RCC 7860 (cell line): ENCODE results near the gene ALAD.
"Not testable (repeated sequence)": the region's sequence is repeated elsewhere in the genome, so short reads cannot be mapped to it uniquely, and the experiment has no call there.

ENCODE experiments used
- DNase-seq: peaks from one replicate; pipeline ENCODE4 v3.0.0-alpha.2; 2015; ENCODE audit warnings: low spot score
- FAIRE-seq: peaks from 2 replicates; lab custom pipeline; 2012; peaks lifted over from hg19 to GRCh38; lab: Jason Lieb, UNC

ALAD gene

DNA sequence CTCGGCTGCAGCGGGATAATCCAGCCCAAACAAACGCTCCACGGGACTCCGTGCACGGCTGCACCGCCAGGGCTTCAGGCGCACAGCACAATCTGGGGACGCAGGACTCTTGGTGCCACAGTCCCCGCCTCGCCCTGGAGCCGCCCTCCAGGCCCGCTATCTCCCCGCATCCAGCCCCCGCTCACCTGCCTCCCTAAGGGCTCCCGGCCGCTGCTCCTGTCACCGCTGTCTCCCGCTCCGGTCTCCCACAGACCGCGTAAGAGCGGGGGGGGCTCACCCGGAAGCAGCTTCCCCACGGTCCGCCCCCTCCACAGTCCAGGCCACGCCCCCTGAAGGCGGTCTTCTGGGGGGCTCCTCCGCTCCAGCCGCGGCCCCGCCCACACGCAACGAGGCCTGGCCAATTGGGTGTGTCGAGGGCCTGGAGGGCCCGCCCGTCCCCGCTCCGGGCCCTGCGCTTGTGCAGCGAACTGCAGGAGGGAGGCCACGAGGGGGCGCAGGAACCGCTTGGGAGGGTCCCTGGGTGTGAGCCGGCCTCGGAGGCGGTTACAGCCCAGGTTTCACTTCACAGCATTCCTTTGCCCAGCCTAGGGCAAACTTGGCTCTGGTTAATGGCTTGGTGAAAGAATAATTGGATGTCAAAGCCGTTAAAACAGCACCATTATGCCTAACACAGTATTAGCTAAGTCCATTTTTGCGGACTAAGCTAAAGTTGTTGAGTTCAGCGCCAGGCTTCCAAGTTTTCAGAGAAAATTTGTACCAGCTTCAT is at the start of gene ALAD:
Gene ALAD (minus strand): TSS at position 258 of the 766 bp plus-strand sequence. CDS start 7,725 bp downstream, outside the sequence.
- FAIRE-seq (peak; percentile 88), DNase-seq (peak; percentile 95)

DNA sequence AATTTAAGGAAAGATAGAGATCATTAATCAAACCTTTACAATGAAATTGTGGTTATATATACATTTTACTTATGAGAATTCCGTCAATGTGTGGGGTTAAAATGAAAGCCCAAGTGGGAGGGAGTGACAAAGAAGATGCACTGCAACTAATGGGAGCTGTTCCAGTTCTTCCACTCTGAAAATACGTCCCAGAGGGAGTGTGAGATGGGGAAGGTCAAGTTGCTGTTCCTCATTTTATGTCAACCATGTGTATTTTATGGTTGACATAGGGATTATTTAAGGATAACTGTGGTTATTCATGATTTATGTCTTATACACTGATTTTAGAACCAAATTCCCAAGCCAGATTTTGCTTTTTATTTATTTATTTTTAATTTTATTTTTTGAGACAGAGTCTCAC is 48.3 kb upstream of the ALAD start:
- no peak for DNase-seq
- no peak for FAIRE-seq

DNA sequence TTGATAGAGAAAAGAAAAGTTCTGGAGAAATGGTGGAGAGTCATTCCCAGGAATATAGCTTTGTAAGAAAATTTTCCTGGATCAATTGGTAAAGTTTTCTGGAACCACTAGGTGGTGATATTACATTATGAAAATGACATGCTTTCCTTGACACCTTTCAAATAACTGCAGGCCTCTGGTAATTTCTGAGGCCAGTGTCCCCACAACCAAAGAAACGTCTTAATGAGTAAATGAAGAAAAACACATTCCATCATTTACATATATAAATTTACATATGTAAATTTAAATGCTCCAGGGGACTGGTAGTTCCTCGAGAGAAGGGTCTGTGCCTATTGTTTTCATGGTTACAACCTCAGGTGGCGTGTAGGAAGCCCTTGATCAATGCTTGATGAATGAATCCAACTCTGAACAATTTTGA is 45.2 kb upstream of the ALAD start:
- DNase-seq (peak; percentile 62), FAIRE-seq (peak; percentile 82)

DNA sequence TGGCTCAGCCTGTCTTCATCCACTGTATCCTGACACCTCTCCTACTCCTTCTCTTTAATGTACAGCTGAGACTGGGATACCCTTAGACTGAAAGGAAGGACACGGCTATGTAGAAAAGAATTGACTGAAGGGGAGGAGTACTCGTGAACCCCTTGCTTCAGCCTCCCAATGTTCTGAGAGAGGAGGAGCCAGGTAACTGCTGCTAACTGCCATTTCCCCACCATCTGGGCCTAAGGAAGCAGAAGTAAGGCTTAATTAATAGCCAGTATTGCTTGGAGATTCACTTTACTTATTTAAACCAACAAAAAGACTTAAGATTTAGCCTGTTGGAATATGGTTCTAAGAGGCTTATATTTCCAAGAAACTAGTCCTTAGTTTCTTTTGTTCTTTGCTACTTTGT is 43.7 kb upstream of the ALAD start:
- DNase-seq = no peak
- FAIRE-seq = no peak

DNA sequence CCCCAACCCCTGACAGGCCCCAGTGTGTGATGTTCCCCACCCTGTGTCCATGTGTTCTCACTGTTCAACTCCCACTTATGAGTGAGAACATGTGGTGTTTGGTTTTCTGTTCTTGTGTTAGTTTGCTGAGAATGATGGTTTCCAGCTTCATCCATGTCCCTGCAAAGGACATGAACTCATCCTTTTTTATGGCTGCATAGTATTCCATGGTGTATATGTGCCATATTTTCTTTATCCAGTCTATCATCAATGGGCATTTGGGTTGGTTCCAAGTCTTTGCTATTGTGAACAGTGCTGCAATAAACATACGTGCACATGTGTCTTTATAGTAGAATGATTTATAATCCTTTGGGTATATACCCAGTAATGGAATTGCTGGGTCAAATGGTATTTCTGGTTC is 36.6 kb upstream of the ALAD start:
- not testable (repeated sequence) for FAIRE-seq, DNase-seq

DNA sequence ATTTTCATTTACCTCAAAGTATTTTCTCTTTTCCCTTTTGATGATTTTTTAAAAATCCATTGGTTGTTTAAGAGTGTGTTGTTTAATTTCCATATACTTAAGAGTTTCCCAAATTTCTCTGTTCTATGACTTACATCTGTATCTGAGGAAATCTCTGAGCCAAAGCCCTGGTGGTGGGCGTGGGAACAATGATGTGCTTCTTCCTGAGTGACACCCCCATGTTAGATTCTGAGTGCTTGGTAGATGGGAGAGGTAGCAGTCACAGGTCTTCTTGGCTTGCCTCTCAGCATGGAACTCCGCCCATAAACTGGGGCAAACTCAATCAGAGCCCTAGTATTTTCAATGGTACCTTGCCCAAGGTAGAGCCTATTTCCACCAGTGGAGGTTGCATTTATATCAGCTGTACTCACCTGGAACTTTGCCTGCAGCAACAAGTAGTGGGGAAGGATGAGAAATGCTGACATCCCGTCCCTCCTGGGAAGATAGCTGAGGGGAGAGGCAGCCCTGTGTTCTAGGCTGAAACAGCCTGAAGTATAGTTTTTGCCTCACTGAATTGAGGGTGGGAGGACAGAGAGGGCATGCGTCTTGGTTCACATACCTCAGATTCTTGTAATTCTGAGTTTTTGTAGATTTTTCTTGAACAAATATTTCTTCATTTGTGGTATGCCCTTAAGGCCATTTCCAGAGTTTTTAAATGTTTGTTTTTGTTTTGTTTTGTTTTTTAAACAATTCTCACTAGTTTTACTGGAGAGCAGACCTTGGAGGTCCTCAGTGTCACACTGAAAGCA is 35.8 kb upstream of the ALAD start:
- no peak for DNase-seq
- no peak for FAIRE-seq

DNA sequence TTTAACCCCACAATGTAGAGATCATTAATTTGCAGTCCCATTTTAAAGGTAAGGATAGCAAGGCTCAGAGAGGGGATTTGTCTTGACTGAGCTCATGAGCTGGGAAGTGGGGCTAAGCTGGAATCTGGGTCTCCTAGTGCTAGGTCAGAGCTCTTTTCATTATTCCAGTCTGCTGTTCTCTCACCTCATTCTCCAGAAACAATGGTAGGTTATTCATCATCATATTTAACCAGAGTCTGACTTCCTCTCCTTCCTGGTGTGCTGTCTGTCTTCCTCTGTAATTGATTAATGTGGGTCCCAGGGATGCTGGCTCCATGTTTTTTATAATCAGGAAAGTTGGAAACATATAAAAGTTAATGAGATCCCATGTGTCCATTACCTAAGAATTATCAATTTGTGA is 30.1 kb upstream of the ALAD start:
- FAIRE-seq (no peak), DNase-seq (no peak)

DNA sequence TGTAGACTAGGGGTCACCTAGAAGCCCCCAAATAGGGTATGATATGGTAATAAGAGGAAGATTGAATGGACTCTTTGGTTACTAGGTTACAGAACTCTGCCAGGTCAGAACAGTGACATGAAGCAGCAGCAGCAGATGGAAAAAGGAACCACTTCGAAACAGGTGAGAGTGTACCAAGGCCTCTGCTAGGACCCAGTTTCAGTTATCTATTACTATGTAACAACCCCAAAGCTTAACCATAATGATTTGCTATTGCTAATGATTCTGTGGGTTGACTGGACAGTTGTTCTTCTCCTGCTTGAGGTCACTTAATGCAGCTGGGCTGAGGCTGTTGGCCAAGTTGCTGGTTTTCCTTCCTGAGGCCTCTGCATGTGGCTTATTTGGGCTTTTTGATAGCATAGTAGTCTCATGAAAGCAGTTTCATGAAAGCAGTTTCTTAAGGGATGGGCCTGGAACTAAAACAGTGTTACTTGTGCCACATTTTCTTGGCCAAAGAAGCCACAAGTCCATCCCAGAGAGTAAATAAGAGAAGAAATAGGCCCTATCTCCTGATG is 27.1 kb upstream of the ALAD start:
- DNase-seq (no peak), FAIRE-seq (no peak)

DNA sequence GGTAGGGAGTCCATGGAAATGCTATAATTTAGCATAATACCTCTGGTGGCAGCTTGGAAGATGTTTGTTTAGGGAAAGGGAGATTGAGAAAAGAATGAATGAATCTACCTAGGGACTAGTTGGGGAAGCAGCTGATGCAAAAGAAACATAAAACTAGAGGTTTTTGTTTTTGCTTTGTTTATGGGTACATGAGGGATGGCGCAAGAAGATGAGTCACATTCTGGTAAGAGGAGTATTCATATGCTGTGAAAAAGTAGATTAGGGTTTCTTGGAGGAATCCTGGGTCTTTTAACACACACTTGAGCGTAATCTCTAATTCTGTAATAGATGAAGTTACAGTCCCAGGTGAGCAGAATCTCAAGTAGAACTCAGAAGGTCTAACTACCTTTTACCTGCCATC is 26.5 kb upstream of the ALAD start:
- DNase-seq (no peak), FAIRE-seq (no peak)

DNA sequence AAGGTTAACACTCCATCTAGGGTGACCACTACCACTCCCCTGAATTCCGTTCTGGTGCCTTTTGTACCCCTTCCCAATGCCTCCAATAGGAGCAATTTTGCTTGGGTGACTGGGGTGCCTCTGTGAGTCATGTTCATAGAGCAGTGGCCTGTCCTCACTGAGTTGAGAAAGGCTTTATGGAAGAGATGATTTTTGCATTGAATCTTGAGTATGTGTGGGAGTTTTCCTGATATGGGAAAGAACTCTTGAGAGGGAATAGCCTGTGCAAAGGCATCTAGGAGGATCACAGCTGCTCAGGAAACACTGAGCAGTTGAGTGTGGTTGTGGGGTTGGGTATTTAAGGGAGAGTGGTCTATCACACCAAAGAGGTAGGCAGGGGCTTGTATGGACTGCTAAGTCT is 25.6 kb upstream of the ALAD start:
- no peak for FAIRE-seq
- no peak for DNase-seq

DNA sequence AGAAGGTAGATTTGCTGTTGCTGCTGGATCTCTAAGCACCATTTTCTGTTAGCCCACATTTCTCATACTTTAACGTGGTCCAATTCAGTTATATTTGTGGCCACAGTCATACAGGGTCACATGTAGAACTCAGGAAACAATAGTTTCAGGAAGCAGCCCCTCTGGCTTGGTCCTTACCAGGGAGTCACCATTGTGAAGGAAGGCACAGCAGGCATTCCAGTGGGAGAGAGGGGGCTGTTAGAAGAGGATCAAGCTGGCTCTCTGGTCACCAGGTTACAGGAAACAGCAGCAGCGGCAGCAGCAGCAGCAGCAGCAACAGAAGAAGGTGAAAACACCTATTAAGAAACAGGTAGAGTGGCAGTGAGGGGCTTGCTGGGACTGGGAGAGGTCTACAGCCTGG is 24.0 kb upstream of the ALAD start:
- DNase-seq = no peak
- FAIRE-seq = no peak

DNA sequence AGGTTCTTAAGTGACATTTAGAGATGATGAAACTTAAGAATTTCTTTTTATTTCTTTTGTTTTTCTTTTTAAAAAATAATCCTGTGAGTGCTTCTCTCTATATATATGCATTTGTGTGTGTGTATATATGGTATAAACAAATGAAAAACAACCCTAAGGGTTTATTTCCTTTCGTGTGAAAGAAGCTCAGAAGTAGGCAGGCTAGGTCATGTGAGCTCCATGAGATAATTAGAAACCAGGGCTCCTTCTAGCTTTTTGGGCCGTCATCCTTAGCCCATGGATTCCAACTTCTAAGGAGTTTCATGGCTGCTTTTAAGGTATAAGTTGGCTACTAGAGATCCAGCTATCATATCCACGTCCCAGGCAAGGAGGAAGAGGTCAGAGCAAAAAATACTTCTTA is 20.6 kb upstream of the ALAD start:
- FAIRE-seq (no peak), DNase-seq (no peak)

DNA sequence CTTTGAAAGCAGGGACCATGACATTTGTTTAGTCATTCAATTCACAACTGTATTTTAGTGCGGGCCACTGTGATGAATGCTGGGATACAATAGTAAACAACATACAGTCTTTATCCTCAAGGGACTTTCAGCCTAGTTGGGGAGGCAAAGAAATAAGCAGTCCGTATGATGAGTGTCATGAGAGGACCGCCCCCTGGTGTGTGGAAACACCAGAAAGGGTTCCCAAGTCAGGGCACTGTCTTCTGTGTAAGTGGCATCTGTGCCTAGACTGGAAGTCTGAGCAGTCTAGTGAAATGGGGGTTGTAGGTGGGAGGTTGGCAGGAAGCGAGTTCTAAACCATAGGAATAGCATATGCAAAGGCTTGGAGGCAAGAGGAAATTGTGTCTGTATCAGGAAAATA is 16.3 kb upstream of the ALAD start:
- DNase-seq (no peak), FAIRE-seq (no peak)

DNA sequence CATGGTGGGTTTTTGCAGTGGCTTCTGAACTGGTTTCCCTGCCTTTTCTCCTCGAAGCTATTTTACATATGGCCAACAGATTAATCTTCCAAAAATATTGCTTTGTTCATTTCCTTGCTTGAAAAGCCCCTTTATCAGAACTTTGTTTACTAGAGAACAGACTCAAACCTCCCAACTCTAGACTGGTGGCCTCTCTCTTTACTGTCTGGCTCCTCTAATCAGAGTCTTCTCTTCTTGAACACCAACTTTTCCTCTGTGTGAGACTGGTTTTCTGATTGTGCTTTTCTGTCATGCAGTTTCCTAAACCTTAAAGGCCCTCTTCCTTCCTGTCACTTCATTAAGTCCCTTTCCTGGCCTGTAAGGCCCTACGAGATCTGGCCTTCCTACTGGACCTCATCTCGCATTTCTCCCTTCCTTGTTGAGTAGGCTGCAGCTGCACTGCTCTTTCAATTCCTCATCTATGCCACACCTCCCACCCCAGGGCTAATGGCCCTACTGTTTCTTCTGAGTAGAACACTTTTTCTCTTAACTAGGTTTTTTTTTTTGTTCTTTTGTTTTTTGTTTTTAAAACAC is 15.2 kb upstream of the ALAD start:
- FAIRE-seq (no peak), DNase-seq (no peak)

DNA sequence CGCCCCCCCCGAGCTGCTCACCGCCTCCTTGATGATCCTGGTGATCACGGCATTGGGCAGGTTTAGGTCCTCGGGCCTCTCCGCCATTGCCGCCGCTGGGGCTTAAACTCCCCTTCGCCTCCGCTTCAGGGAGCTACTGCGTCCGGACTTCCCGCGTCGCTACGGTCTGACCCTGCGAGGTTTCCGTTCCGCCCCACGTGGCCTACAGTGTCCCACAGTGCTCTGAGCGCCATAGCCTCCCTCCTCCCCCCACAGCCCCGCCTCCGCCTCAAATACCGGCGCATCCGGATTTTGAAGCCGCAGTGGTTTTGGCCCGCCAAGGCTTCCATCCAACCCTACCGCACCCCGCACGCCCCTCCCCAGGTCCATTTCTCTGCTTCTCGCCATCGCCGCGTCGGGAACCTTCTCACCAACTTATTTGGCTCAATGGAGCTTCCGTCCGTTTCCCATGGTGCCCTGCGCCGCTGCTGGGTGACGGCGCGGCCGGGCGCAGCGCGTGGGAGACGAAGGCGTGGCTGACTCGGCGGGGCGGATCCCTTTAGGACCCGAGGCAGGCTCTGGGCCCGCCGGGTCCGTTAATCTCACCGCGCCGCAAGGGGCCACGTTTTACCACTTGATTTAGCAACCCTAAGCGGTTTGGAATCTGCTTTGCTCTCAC is 9.3 kb upstream of the ALAD start, which contains the start of the genes C9orf43 and POLE3:
Gene C9orf43 (plus strand): TSS at position 541 of the 658 bp plus-strand sequence. CDS start 2,747 bp downstream, outside the sequence.
Gene POLE3 (minus strand): TSS at position 469 of the 658 bp plus-strand sequence. CDS start 382 bp downstream, at position 87.
- peak; percentile 90 for DNase-seq
- peak; percentile 38 for FAIRE-seq

DNA sequence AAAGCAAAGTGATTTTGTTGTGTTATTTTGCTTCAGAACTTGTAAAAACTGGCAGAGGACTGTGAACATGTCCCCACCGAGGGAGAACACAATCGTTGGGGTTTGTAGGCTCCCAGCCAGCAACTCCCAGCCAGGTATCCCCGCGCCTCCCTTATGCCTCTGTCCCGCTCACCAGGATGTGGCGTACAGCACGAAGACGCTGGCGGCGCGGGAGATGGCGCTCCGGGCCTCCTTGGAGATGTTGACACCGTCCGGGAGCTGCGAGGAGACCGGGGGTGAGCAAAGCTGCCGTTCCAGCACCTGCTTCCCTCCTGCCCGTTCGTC is 8.8 kb upstream of the ALAD start:
- DNase-seq (peak; percentile 13), FAIRE-seq (no peak)

DNA sequence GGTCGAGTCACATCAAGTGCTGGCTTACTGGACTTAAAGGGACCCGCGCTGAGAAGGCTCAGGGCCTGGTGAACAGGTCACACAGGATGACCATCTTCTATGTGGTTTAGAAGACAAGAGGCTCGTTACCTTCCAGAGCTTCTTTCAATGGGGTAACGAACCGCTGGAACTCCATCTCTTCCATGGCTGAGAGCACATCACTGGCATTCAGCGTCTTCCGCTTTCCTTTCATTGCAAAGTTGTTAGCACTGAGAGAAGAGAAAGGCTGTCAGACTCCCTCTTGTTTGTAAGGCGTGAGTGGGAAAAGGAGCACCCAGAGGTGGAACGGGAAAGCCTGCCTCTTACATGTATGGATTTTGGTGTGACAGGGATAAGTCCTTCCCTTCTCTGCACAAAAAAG is 8.4 kb upstream of the ALAD start:
- DNase-seq = no peak

DNA sequence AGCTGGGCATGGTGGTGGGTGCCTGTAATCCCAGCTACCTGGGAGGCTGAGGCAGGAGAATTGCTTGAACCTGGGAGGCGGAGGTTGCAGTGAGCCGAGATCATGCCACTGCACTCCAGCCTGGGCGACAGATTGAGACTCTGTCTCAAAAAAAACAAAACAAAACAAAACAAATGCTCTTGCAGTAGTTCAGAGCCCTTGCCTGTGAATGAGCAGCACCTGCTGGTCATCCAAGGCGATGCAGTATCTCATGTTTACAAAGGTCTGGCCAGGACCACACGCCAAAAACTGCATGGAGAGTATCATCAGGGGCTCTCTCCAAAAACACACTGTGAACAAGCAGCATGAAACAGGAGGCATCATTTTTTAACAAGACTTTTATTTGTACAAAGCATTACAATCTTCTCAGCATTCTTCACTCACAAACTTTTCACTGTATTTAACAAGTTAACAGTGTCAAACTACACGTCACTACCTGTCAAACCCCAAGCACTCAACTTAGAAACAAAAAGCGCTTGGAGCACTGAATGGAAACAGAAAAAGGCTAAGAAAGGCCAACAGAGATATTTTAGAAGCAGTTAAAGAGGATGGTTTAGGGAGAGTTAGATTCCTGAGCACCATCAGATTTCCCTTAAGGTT is 5.9 kb upstream of the ALAD start:
- DNase-seq = peak; percentile 36
- not testable (repeated sequence) for FAIRE-seq

More for the DNA sequence above, 8.4 kb upstream of the ALAD start:
- FAIRE-seq = no peak

DNA sequence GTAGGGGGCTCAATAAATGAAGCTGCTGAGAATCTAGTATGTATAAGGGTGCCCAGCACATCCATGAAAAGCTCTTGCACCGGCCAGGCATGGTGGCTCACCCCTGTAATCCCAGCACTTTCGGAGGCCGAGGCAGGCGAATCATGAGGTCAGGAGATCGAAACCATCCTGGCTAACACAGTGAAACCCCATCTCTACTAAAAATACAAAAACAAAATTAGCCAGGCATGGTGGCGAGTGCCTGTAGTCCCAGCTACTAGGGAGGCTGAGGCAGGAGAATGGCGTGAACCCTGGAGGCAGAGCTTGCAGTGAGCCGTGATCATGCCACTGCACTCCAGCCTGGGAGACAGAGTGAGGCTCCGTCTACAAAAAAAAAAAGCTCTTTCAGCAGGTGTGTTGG is 5.3 kb upstream of the ALAD start:
- not testable (repeated sequence) for DNase-seq, FAIRE-seq

DNA sequence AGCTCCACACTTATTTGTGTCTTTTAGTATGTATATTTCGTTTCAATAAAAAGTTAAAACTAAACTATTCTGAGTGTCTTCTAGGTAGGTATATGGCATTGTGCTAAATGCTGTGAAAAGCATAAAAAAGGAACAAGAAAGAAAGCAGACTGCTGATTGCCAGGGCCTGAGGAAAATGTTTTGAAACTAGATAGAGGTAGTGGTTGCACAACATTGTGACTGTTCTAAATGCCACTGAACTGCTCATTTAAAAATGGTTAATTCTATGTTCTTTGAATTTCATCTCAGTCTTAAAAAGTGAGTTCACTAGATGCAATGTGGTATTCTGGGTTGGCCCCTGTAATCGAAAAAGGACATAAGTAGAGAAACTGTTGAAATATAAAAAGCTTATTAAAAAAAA is 2.6 kb upstream of the ALAD start:
- FAIRE-seq (no peak), DNase-seq (no peak)
